ENCODE data around the gene ZNF611. TPM values are rescaled to one million over a fixed set of nuclear protein-coding genes. Genes with fewer than 3 reads are reported as not detected.
"Not testable (repeated sequence)": the region's sequence is repeated elsewhere in the genome, so short reads cannot be mapped to it uniquely, and the experiment has no call there.

Gene ZNF611
- total RNA-seq, 4 donors from 2014 or later = 7.2 to 29.7 (median 25.0) TPM

DNA sequence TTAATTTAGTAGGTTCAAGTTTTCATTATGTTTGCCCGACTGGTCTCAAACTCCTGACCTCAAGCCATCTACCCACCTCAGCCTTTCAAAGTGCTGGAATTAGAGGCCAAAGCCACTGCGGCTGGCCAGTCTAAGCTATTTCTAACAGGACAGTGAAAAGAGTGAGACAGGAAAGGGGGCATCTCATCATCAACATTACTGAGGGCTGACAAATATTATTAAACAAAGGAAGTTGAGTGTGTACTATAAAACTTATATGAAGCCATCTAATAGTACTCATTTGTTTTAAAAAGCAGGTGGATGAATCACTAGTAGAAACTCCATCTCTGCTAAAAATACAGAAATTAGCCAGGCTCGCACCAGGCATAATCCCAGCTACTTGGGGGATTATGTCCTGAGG lies 24.3 kb downstream of the ZNF611 start:
- Histone ChIP-seq H3K36me3 (no peaks in the 10 kb centered on the region), H3K27me3 (no peaks in the 10 kb centered on the region), H3K4me3 (no peak overlapping the region), H3K27ac (no peak overlapping the region), H3K9me3 (no peaks in the 10 kb centered on the region), H3K4me1 (no peaks in the 10 kb centered on the region)
- TF ChIP-seq, protein P1, sequence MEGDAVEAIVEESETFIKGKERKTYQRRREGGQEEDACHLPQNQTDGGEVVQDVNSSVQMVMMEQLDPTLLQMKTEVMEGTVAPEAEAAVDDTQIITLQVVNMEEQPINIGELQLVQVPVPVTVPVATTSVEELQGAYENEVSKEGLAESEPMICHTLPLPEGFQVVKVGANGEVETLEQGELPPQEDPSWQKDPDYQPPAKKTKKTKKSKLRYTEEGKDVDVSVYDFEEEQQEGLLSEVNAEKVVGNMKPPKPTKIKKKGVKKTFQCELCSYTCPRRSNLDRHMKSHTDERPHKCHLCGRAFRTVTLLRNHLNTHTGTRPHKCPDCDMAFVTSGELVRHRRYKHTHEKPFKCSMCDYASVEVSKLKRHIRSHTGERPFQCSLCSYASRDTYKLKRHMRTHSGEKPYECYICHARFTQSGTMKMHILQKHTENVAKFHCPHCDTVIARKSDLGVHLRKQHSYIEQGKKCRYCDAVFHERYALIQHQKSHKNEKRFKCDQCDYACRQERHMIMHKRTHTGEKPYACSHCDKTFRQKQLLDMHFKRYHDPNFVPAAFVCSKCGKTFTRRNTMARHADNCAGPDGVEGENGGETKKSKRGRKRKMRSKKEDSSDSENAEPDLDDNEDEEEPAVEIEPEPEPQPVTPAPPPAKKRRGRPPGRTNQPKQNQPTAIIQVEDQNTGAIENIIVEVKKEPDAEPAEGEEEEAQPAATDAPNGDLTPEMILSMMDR (IDR thresholded peaks at IDR 0.05) = no peak
- TF ChIP-seq POLR2A (IDR thresholded peaks at IDR 0.05) = no peak
- intact Hi-C loops (cut with DNase I; ENCODE audit: low total_unique reads) = no loop called here
- DNase-seq = no peak

DNA sequence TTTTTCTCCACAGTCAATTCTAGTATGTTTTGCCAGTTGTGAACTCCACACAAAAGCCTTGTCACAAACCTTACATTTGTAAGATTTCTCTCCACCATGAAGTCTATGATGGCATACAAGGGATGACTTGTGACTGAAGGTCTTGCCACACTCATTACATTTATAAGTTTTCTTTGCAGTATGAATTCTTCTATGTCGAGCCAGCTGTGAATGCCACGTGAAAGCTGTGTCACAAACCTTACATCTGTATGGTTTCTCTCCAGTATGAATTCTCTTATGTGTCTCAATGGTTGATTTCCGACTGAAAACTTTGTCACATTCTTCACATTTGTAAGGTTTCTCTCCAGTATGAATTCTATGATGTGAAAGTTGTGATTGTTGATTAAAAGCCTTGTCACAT lies 29.2 kb downstream of the ZNF611 start:
- H3K27me3 ChIP-seq; H3K4me3 ChIP-seq; H3K36me3 ChIP-seq; H3K4me1 ChIP-seq; H3K27ac ChIP-seq; DNase-seq; H3K9me3 ChIP-seq; intact Hi-C loops (cut with DNase I; ENCODE audit: low total_unique reads): not testable (repeated sequence)

DNA sequence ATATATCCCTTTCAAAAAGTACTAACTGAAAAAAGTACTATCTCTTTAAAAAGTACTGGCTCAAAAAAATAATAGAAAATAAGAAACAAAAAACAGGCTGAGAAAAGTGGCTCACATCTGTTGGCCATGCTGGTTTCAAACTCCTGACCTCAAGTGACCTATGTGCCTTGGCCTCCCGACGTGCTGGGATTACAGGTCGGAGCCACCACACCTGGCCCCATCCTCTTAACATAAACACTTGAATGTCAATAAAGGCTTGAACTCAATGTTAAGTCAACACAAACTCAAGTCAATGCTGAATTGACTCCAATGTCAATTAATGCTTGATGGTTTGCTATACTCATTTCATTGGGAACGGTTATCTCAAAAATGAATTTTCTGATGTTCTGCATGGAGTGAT lies 30.9 kb downstream of the ZNF611 start:
- H3K27me3 ChIP-seq = no peaks in the 10 kb centered on the region
- H3K27ac ChIP-seq = no peak overlapping the region
- intact Hi-C loops (cut with DNase I; ENCODE audit: low total_unique reads) = no loop called here
- no peak for DNase-seq
- H3K36me3 ChIP-seq = no peaks in the 10 kb centered on the region
- no peak overlapping the region for H3K4me3 ChIP-seq
- H3K9me3 ChIP-seq = no peaks in the 10 kb centered on the region
- TF ChIP-seq, protein P1 (IDR thresholded peaks at IDR 0.05) = no peak
- TF ChIP-seq POLR2A (IDR thresholded peaks at IDR 0.05) = no peak
- H3K4me1 ChIP-seq = no peaks in the 10 kb centered on the region

DNA sequence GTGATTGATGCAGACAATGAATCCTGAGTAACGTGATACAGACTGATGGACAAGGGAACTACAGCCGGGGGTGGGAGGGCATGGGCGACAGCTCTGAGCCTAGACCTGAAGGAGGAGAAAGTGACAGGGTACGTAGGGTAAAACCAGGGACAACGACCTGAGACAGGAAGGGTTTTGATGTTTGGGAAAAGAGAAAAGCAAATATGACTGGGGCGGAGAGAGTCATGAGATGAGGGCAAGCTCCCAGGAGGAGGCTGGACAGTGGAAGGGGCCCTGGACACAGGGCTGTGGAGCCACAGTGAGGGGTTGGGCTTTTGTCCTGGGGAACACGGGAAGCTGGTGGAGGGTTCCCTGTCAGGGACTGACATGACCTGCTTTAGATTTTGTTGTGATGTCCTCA lies 34.2 kb downstream of the ZNF611 start:
- Histone ChIP-seq H3K4me3 (no peak overlapping the region), H3K36me3 (no peaks in the 10 kb centered on the region), H3K9me3 (no peaks in the 10 kb centered on the region), H3K27ac (no peak overlapping the region), H3K4me1 (no peaks in the 10 kb centered on the region), H3K27me3 (no peaks in the 10 kb centered on the region)
- DNase-seq = no peak
- TF ChIP-seq POLR2A (IDR thresholded peaks at IDR 0.05) = no peak
- TF ChIP-seq, protein P1 (IDR thresholded peaks at IDR 0.05) = no peak
- intact Hi-C loops (cut with DNase I; ENCODE audit: low total_unique reads) = no loop called here

DNA sequence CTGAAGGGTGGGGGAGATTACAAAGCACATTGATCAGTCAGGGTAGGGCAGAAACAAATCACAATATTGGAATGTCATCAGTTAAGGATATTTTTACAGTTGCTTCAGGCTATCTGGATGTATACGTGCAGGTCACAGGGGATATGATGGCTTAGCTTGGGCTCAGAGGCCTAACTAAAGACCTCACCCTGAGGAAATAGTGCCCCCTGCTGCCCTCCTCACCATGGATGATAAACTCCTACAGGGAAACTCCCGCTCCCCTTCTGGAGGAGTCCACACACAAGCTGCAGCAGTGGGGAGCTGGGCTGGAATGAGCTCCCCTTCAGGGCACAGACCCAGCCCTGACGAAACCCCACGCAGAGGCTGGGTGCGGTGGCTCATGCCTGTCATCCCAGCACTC lies 35.3 kb downstream of the ZNF611 start:
- TF ChIP-seq, protein P1 (IDR thresholded peaks at IDR 0.05) = peak in 3 of 4 experiments; percentile 13 to 39 (median 15)
- H3K36me3 ChIP-seq; H3K27me3 ChIP-seq; H3K4me3 ChIP-seq; H3K4me1 ChIP-seq; H3K9me3 ChIP-seq; H3K27ac ChIP-seq; intact Hi-C loops (cut with DNase I; ENCODE audit: low total_unique reads): not testable (repeated sequence)
- peak; percentile 25 to 43 for DNase-seq

DNA sequence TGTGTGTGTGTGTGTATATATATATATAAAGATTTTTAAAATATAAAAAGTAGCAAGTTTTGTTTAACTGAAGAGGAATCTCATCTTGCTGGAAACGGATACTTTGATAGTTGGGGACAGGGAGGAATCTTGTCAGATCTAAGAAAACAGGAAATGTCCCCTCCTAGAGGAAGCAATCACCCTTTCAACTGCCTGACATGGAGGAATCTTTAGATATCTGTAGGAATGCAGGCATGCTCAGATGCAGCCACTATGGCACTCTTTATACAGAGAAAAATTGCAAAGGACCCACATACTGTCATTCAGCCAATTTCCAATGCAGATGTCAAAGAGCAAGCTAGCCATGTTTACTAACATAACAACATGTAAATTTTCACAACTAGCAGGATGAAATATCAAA lies 38.8 kb downstream of the ZNF611 start:
- TF ChIP-seq, protein P1 (IDR thresholded peaks at IDR 0.05) = no peak
- TF ChIP-seq POLR2A (IDR thresholded peaks at IDR 0.05) = no peak
- intact Hi-C loops (cut with DNase I; ENCODE audit: low total_unique reads) = no loop called here
- DNase-seq = no peak
- no peaks in the 10 kb centered on the region for H3K27me3 ChIP-seq
- H3K9me3 ChIP-seq = no peaks in the 10 kb centered on the region
- H3K36me3 ChIP-seq = no peaks in the 10 kb centered on the region
- H3K27ac ChIP-seq = no peak overlapping the region
- H3K4me1 ChIP-seq = no peaks in the 10 kb centered on the region
- no peak overlapping the region for H3K4me3 ChIP-seq
